Prostate gland (tissue), 2 donors: Measurements from ENCODE around the gene AFF3.

Experiments
- POLR2A ChIP-seq: fragments of 450-650 bp; IDR thresholded peaks from one replicate; pipeline ENCODE4 v1.6.1; 2016; ENCODE audit warnings: antibody characterized with exemption, mild to moderate bottlenecking
- TF ChIP-seq, protein P1 (sequence below), 4 experiments: fragments of 200-600 bp in 2 of 4; fragments of 450-650 bp in 2 of 4; sonication (generic) in 2 of 4; IDR thresholded peaks; 1 replicate in 3 of 4; 2 replicates in 1 of 4; pipeline ENCODE4 v1.5.1; 2016 to 2019; ENCODE audit warnings: antibody characterized with exemption in 4 of 4, mild to moderate bottlenecking in 2 of 4, moderate library complexity in 2 of 4

- TF ChIP-seq, protein P1, sequence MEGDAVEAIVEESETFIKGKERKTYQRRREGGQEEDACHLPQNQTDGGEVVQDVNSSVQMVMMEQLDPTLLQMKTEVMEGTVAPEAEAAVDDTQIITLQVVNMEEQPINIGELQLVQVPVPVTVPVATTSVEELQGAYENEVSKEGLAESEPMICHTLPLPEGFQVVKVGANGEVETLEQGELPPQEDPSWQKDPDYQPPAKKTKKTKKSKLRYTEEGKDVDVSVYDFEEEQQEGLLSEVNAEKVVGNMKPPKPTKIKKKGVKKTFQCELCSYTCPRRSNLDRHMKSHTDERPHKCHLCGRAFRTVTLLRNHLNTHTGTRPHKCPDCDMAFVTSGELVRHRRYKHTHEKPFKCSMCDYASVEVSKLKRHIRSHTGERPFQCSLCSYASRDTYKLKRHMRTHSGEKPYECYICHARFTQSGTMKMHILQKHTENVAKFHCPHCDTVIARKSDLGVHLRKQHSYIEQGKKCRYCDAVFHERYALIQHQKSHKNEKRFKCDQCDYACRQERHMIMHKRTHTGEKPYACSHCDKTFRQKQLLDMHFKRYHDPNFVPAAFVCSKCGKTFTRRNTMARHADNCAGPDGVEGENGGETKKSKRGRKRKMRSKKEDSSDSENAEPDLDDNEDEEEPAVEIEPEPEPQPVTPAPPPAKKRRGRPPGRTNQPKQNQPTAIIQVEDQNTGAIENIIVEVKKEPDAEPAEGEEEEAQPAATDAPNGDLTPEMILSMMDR (IDR thresholded peaks at IDR 0.05): no peak
- no peak for TF ChIP-seq POLR2A
Observed at GRCh38 chr2:99793022-99793421, 349.4 kb downstream of the AFF3 start.
